GM21423 (cell line): ENCODE data around the gene NEK11.

Experiments
- ATAC-seq: cut with Tn5 transposase; IDR thresholded peaks from one replicate; pipeline ENCODE4 v1.9.1; 2021; ENCODE audit warnings: mild to moderate bottlenecking, moderate library complexity; ENCODE audit not compliant: unreplicated experiment

The NEK11 gene

GRCh38 chr3:131222599-131222998, 195.9 kb downstream of the NEK11 start:
- no peak for ATAC-seq

DNA sequence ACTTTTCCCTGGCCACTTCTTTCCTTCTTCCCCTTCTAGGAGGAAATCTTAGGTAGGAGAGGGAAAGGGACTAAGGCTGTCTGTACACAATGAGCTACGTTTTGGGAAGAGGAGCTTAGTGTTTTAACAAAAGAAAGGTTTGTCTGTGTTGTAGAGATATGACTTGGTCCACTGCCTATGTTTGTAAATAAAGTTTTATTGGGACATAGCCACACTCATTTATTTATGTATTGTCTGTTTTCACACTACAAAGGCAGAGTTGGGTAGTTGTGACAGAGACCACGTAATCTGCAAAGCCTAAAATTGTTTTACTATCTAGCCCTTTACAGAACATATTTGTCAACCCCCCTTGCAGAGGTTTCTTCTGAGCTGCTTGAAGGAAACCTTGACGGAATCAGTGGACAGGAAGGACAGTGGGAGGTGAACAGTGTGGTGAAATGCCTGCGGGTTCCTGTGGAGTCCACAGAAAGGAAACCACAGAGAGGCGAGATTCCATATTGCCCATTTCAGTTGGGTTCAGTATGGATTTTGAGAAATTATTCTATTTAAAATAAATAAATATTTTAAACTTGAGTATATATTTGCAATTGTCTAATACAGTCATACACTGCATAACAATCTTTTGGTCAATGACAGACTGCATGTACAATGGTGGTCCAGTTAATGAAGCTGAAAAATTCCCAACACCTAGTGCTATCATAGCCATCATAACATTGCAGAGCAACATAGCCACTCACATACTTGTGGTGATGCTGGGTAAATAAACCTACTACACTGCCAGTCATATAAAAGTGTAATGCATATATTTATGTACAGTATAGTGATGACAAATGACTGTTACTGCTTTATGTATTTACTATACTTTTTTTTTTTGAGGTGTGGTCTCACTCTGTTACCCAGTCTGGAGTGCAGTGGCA, 197.0 kb downstream of the NEK11 start:
- no peak for ATAC-seq

GRCh38 chr3:131224886-131225550, 198.3 kb downstream of the NEK11 start:
- no peak for ATAC-seq

- no peak for ATAC-seq
These were observed 201.8 kb downstream of the NEK11 start for GRCh38 chr3:131228522-131228921.

DNA sequence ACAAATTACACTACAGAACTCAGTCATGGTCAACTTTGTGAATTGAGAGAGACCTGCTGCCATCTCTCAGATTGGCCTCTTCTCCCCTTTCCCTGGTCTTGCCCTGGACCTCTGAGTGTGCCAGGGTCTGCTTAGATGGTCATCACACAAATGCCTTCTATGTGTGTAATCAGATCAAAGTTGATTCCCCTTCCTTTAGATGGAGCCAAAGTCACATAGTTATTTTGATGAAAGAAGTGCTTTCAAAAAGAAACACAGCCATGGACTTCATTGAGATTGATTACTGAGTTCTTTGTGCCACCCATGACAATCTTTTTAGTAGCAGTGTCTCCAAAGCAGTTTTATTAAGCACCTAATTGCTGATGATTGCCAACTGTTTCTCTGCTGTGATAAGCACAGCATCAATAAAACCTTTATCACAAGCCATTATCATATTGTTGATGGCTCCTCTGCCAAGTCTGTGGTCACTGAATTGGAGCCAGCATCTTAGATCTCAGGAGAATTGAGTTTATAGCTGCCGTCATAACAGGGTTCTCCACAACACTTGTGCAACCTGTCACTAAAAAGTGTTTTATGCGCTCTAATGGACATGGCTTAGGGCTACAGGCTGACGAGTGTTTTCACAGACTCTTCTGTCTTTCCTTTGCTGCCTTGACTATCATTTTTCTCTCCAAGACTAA, 205.2 kb downstream of the NEK11 start:
- ATAC-seq: no peak

DNA sequence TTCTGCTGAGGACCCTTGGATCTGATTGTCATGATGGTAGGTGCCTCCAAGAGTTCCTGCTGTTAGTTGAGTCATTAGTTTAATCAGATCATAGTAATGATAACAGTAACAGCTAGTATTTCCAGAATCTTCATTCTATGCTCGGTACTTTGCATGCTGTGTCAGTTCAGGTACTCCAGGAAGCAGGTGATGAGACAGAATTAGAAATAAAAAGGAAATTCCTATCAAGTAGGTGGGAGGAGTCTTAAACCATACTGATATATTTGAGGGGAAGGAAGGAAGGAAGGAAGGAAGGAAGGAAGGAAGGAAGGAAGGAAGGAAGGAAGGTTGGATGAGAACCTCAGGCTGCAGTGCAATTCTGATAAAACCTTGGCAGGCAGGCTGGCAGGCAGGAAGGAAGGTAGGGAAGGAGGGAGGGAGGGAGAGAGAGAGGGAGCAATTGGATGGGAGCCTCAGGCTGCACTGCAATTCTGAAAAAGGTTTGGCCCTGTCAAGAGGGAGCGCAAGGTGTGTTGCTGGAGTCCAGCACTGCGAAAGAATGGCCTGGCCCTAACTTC, 206.1 kb downstream of the NEK11 start:
- ATAC-seq: no peak

DNA sequence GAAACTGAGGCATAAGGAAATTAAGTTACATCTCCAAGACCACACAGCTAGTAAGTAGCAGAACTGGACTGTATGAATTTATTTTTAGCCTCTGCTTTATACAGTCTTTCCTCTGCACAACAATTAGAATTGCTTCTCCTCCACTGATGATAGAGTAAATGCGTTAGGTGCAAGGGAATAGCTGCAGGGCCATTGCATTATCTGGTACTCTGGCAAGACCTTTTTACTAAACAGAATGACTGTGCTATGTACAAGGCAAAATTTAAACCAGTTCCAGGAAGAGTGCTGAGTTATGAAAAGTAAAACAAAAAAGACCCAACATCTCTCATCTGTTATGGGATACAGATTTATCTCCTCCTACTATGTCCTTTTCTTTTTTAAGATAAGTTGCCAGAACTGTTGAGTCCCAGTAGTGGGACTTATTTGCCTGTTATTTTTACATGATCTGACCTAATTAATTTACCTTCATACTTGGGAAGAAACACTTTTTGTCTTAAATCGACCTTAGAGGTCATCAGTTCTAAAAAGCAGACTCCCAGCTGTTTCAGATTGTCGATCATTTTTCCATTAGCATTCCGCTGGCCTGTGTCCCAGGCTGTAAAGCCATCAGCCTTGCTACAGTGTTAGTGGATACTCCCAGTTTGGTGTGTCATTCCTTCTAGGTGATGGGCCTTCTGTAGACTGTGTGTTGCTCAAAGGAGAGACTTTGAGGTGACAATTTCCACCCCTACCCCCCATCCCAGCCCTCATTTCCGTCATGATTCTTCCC, 207.4 kb downstream of the NEK11 start:
- no peak for ATAC-seq

DNA sequence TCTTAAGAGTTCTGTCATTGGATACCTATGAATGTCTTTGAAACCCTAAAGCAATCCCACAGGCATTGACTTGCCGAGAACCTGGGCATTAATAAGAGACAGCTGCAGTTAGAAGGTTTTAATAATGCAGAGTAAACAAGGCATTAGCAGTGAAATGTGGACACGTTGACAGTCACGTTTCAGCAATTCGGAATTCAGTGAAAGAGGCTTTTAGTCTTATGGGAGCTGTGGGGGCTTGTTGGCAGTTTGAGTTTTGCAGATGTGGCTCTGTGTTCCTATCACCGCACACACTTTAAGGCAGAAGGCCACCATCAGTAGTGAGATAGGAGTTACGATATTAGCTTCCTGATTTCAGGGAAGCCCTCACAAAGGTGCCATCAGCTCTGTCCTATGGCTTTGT, 209.7 kb downstream of the NEK11 start:
- no peak for ATAC-seq

DNA sequence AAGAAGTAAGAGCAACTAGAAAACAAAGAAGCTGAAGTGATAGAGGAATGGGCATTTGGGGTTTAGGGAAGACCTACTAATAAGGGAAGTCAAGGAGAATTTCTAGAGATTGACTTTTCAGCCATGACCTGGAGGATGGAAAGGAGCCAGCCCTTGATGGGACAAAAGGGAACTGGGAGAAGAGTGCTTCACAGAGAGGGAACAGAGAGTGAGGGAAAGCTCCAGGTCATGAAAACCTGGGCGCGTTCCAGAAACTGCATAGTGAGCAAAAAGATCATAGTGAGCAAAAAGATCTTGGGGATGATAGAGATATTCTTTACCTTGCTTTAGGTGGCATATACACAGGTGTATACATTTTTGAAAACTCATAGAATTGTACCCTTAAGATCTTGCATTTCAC, 211.8 kb downstream of the NEK11 start:
- ATAC-seq: no peak

DNA sequence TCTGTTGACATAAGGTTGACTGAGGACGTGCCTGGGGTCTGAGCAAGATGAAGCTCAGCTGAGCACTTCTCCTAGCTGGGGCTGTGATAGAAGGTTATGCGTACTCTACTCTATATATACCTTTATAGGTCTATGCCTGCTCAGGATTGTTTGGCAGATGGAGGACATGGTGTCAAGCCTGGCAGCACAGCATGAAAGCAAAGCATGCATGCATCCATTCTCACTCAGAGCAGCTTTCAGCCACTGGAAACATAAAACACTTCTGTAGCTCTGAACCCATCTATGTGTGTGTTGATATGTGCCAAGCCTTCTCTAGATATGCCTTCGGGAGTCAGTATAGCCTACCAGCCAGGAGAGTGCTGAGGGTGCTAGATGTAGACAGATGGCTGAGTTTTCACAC, 212.6 kb downstream of the NEK11 start:
- no peak for ATAC-seq

GRCh38 chr3:131242201-131242600, 215.5 kb downstream of the NEK11 start:
- ATAC-seq: no peak

GRCh38 chr3:131250466-131250865, 223.8 kb downstream of the NEK11 start:
- ATAC-seq: no peak

DNA sequence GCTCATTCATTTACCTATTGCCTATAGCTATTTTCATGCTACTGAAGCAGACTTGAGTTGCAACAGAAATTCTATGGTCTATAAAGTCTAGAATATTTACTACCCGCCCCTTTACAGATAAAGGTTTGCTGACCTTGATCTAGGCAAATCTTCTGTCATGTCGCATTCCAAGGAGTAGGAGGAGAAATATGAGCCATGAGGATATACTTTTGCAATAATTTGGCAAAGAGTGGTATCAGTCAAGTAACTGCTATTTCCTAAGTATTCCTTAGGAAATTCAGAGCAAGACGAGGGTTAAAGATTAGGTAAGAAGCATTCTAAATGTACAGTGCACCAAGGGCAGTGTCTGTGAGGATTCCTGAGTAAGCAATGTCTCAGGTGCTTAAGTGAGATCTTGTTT, 233.8 kb downstream of the NEK11 start:
- ATAC-seq: no peak

DNA sequence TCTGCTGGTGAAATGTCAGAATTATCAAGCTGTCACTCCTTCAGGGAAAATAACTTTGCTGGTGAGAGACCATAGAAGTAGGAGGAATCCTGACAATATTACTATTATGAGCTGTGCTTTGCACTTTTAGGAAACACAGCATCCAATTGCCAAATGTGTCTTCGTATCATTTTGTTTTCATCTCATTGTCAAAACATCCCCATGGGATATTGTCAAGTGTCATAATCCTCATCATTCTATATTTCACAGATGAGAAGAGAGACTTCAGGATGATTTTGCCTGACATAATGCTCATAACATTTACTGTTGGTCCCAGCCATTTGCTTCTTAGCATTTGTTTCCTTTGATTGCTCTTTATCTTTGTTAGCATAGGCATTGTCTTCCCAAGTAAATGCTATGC, 234.4 kb downstream of the NEK11 start:
- ATAC-seq: no peak

GRCh38 chr3:131275556-131275955, 248.9 kb downstream of the NEK11 start:
- no peak for ATAC-seq

DNA sequence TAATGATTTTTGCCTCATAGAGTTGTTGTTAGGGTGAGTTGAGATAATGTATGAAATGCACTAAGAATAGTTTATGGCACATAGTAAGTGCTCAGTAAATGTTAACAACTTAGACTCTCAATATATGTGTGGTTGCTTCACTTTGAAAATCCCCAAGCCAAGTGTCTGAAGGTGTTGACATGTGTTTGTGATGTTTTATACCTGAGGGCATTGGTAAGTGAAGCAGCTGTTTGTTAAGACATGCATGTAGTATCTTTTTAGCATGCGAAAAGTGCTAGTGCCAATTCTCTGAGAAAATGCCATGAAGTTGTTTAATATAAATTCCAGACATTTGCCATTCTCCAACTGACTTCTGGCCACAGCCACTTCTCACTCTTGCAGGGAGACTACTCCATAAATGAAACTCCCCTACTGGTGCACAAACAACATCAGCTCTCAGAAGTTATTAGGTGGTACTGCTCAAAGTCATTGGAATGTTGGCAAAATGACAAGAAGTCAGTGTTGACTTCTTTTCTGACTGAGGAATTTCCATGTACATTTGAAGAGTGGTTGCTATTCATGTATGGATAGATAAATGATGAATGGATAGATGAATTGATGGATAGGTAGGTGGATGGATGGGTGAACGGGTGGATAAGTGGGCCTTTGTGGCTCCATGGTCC, 251.3 kb downstream of the NEK11 start:
- ATAC-seq: no peak

GRCh38 chr3:131279577-131279976, 252.9 kb downstream of the NEK11 start:
- ATAC-seq: no peak

GRCh38 chr3:131282379-131282778, 255.7 kb downstream of the NEK11 start:
- no peak for ATAC-seq

DNA sequence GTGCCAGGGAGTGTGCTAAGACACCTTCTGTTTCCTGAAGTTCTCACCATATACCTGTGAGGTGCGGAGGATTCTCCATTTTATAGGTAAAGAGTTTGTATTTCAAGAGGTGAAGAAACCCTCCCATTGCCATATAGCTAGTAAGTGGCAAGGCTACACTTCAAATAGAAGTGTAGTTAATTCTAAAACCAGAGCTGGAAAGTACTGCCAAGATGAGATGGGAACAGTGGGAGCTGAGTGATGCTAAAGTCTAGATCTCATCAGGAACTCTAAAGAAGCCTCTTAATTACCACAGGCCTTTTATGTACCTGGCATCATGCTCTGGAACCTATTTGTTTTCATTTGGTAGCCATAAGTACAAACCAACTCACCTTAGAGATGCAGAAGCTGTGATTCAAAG, 256.3 kb downstream of the NEK11 start:
- no peak for ATAC-seq

DNA sequence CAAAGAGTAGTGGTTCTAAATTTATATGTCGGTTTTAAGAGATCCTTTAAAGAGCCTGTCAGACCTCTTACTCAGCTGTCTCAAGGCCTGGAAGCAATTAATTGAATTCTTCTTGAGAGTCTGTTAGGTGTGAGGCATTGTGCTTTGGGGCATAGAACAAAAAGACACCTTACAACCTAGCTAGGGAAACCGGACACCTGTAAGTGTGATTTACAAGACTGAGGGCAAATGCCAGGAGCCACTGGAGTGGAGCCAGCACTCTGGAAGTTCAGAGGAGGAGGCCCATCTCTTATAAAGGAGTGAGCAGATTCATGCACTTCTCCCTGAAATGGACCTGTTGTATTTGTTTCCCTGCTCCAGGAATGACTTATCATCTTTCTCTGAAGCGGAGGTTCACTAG, 257.2 kb downstream of the NEK11 start:
- no peak for ATAC-seq
